Body of pancreas (tissue), 4 donors: ENCODE results near the gene ATF6.

Experiments
- POLR2A ChIP-seq, 3 donors: fragments of 450-650 bp; IDR thresholded peaks; one replicate each; pipeline ENCODE4 v1.6.1; 2016; ENCODE audit warnings: antibody characterized with exemption in 3 of 3, mild to moderate bottlenecking in 2 of 3
- TF ChIP-seq, protein P1 (sequence below), 7 experiments: fragments of 450-650 bp in 4 of 7; fragments of 200-600 bp in 3 of 7; sonication (generic) in 3 of 7; IDR thresholded peaks; one replicate each; pipeline ENCODE4 v1.5.1; 2016 to 2019; ENCODE audit warnings: antibody characterized with exemption in 7 of 7

- TF ChIP-seq, protein P1, sequence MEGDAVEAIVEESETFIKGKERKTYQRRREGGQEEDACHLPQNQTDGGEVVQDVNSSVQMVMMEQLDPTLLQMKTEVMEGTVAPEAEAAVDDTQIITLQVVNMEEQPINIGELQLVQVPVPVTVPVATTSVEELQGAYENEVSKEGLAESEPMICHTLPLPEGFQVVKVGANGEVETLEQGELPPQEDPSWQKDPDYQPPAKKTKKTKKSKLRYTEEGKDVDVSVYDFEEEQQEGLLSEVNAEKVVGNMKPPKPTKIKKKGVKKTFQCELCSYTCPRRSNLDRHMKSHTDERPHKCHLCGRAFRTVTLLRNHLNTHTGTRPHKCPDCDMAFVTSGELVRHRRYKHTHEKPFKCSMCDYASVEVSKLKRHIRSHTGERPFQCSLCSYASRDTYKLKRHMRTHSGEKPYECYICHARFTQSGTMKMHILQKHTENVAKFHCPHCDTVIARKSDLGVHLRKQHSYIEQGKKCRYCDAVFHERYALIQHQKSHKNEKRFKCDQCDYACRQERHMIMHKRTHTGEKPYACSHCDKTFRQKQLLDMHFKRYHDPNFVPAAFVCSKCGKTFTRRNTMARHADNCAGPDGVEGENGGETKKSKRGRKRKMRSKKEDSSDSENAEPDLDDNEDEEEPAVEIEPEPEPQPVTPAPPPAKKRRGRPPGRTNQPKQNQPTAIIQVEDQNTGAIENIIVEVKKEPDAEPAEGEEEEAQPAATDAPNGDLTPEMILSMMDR (IDR thresholded peaks at IDR 0.05), result no peak
- no peak for TF ChIP-seq POLR2A (IDR thresholded peaks at IDR 0.05)
These were observed 45.0 kb upstream of the ATF6 start, which contains the start of gene FCRLB for GRCh38 chr1:161720956-161721737.
